Lung (tissue), 12 donors: ENCODE measurements around the gene CLSTN2. TPM values are rescaled to one million over a fixed set of nuclear protein-coding genes. Genes with fewer than 3 reads are reported as not detected.

Experiments
- ATAC-seq: fragments of 200-7000 bp; cut with Tn5 transposase; one replicate; pipeline ENCODE4 v1.9.1; 2020; ENCODE audit warnings: moderate number of reproducible peaks; ENCODE audit not compliant: insufficient read depth, low FRiP score
- DNase-seq, 3 donors: peaks; one replicate each; pipeline ENCODE4 v3.0.0-alpha.2; 2013 to 2017
- H3K27ac ChIP-seq, 2 donors: one replicate each; pipeline ENCODE4 v1.5.1; 2013; ENCODE audit warnings: mild to moderate bottlenecking in 2 of 2, moderate library complexity in 2 of 2, control low read depth in 1 of 2, inconsistent platforms in 1 of 2, low read depth in 1 of 2, low read length in 1 of 2
- H3K27me3 ChIP-seq, 3 donors: one replicate each; pipeline ENCODE4 v1.5.1; 2013; ENCODE audit warnings: low read length in 2 of 3; ENCODE audit not compliant: control insufficient read depth in 3 of 3, insufficient read depth in 3 of 3
- H3K36me3 ChIP-seq, 4 donors: one replicate each; pipeline ENCODE4 v1.5.1; 2013; ENCODE audit warnings: low read length in 4 of 4, mild to moderate bottlenecking in 1 of 4, moderate library complexity in 1 of 4; ENCODE audit not compliant: control insufficient read depth in 4 of 4, insufficient read depth in 4 of 4
- H3K4me1 ChIP-seq, 5 donors: one replicate each; pipeline ENCODE4 v1.5.1; 2013; ENCODE audit warnings: low read length in 5 of 5, mild to moderate bottlenecking in 2 of 5, moderate library complexity in 1 of 5; ENCODE audit not compliant: control insufficient read depth in 5 of 5, insufficient read depth in 5 of 5
- H3K4me3 ChIP-seq: one replicate; pipeline ENCODE4 v1.5.1; 2013; ENCODE audit warnings: mild to moderate bottlenecking, control low read depth, moderate library complexity
- H3K9ac ChIP-seq, 2 donors: one replicate each; pipeline ENCODE4 v1.5.1; 2013; ENCODE audit warnings: low read length in 2 of 2, control low read depth in 1 of 2; ENCODE audit not compliant: insufficient read depth in 1 of 2
- H3K9me3 ChIP-seq, 4 donors: one replicate each; pipeline ENCODE4 v1.5.1; 2013; ENCODE audit warnings: low read length in 3 of 4, mild to moderate bottlenecking in 1 of 4, moderate library complexity in 1 of 4; ENCODE audit not compliant: control insufficient read depth in 4 of 4, insufficient read depth in 3 of 4
- CTCF ChIP-seq: IDR thresholded peaks from 2 replicates; pipeline ENCODE4 v1.5.1; 2012; ENCODE audit warnings: mild to moderate bottlenecking; ENCODE audit errors: control extremely low read depth, extremely low read depth
- WGBS, 2 donors: extraction: QIAGEN DNeasy Blood & Tissue Kit; methylation state at CpG; one replicate each; pipeline ENCODE4 v1.1.7; 2013; 5-methylcytosine and 5-hydroxymethylcytosine counted together
- polyA plus RNA-seq, 2 donors: library from polyadenylated mRNA; stranded (reverse); fragments of 200-250 nt; gene quantifications; one replicate each; pipeline ENCODE4 v1.2.1, GENCODE V29; 2013
- total RNA-seq, 2 donors: library from RNA; depleted of rRNA in 1 of 2; stranded (reverse); fragments of >200 nt in 1 of 2; gene quantifications; one replicate each; pipeline ENCODE4 v1.2.1, GENCODE V29; 2014 to 2021
- donor health status: control.
- donor health status: control.
- donor health status: Bipolar disorder and iron deficiency.
- donor health status: healthy.
- donor health status: DM: yes; HTN: yes; CAD: no.

CLSTN2 gene
- total and polyA plus RNA-seq, 4 donors, result 0.07 to 2.4 (median 1.3) TPM

GRCh38 chr3:140103986-140104645, 169.1 kb downstream of the CLSTN2 start:
- H3K27me3 ChIP-seq, result no peaks in the 10 kb centered on the region
- DNase-seq, result no peak
- no peak overlapping the region for H3K27ac ChIP-seq
- no peak for ATAC-seq
- H3K9me3 ChIP-seq, result no peaks in the 10 kb centered on the region
- no peak overlapping the region for H3K9ac ChIP-seq
- H3K4me3 ChIP-seq, result no peak overlapping the region
- H3K36me3 ChIP-seq, result no peaks in the 10 kb centered on the region
- no peaks in the 10 kb centered on the region for H3K4me1 ChIP-seq
- TF ChIP-seq CTCF, result no peak
- WGBS, 2 donors, result 63 to 79% methylated on average over 4 of the region's 4 CpGs

GRCh38 chr3:140113996-140114788, 179.2 kb downstream of the CLSTN2 start:
- peak in 1 of 3 donors; percentile 9 for DNase-seq
- Histone ChIP-seq H3K4me3 (no peak overlapping the region), H3K27me3 (no peaks in the 10 kb centered on the region), H3K27ac (no peak overlapping the region), H3K4me1 (no peaks in the 10 kb centered on the region), H3K9ac (no peak overlapping the region), H3K36me3 (no peaks in the 10 kb centered on the region), H3K9me3 (no peaks in the 10 kb centered on the region)
- no peak for TF ChIP-seq CTCF
- ATAC-seq, result no peak
- WGBS, 2 donors, result 87 to 88% methylated on average over 3 of the region's 3 CpGs

GRCh38 chr3:140114789-140115080, 179.8 kb downstream of the CLSTN2 start:
- Histone ChIP-seq H3K9me3 (no peaks in the 10 kb centered on the region), H3K36me3 (no peaks in the 10 kb centered on the region), H3K27ac (no peak overlapping the region), H3K27me3 (no peaks in the 10 kb centered on the region), H3K4me1 (no peaks in the 10 kb centered on the region), H3K9ac (no peak overlapping the region), H3K4me3 (no peak overlapping the region)
- TF ChIP-seq CTCF, result no peak
- DNase-seq (peak in 1 of 3 donors; percentile 6), ATAC-seq (no peak)
- 47 to 68% methylated on average over 2 of the region's 2 CpGs for WGBS, 2 donors
